A673 (cell line): ENCODE data around the gene RAP1GDS1. TPM values are rescaled to one million over a fixed set of nuclear protein-coding genes. Genes with fewer than 3 reads are reported as not detected.

ENCODE experiments used
- BruUV-seq: library from RNA; stranded (reverse); fragments of 400-500 nt; replicated peaks from 2 replicates; lab custom pipeline; 2021; lab: Mats Ljungman, UMichigan
- CTCF ChIA-PET: fragments of 300-600 bp; sonication (Branson Sonifier 250); formaldehyde crosslinking; loops from one replicate; lab custom pipeline; 2022; ENCODE audit warnings: antibody characterized with exemption; lab: Charles Lee
- POLR2A ChIA-PET: fragments of 300-600 bp; sonication (Branson Sonifier 250); formaldehyde crosslinking; loops from one replicate; lab custom pipeline; 2022; ENCODE audit warnings: antibody characterized with exemption; ENCODE audit not compliant: low non-redundant PET; lab: Charles Lee
- DNase-seq: peaks from one replicate; pipeline ENCODE4 v3.0.0-alpha.2; 2015; ENCODE audit warnings: low spot score
- H3K27ac ChIP-seq: fragments of 200-600 bp; sonication (generic); 2 replicates; pipeline ENCODE4 v1.5.1; 2016; ENCODE audit warnings: mixed run types, low read depth, mild to moderate bottlenecking, mixed read lengths, antibody characterized with exemption, low read length; ENCODE audit not compliant: poor library complexity, severe bottlenecking
- H3K27me3 ChIP-seq: fragments of 200-600 bp; sonication (generic); replicated peaks from 2 replicates; pipeline ENCODE4 v1.6.1; 2017; ENCODE audit warnings: mixed run types, low read depth, mild to moderate bottlenecking, mixed read lengths, antibody characterized with exemption, low read length; ENCODE audit not compliant: insufficient read depth, poor library complexity
- H3K36me3 ChIP-seq: fragments of 200-600 bp; sonication (generic); 2 replicates; pipeline ENCODE4 v1.6.1; 2016; ENCODE audit warnings: mixed run types, mild to moderate bottlenecking, mixed read lengths, antibody characterized with exemption, low read length; ENCODE audit not compliant: insufficient read depth, poor library complexity, severe bottlenecking
- H3K4me1 ChIP-seq: fragments of 200-600 bp; sonication (generic); 2 replicates; pipeline ENCODE4 v1.6.1; 2017; ENCODE audit warnings: mixed run types, mild to moderate bottlenecking, mixed read lengths, antibody characterized with exemption, low read length; ENCODE audit not compliant: insufficient read depth, poor library complexity, severe bottlenecking
- H3K4me3 ChIP-seq: fragments of 200-600 bp; sonication (generic); 2 replicates; pipeline ENCODE4 v1.5.1; 2016; ENCODE audit warnings: low read depth, mixed run types, mild to moderate bottlenecking, mixed read lengths, low read length; ENCODE audit not compliant: poor library complexity, severe bottlenecking
- H3K9me3 ChIP-seq: fragments of 200-600 bp; sonication (generic); 2 replicates; pipeline ENCODE4 v1.6.1; 2016; ENCODE audit warnings: mixed run types, low read depth, mild to moderate bottlenecking, mixed read lengths, antibody characterized with exemption, low read length; ENCODE audit not compliant: poor library complexity, severe bottlenecking
- CTCF ChIP-seq: fragments of 300-800, 200-600 bp; sonication (generic); conservative IDR thresholded peaks from 2 replicates; pipeline ENCODE4 v1.5.1; 2017; ENCODE audit warnings: low read depth, mild to moderate bottlenecking, antibody characterized with exemption, low read length, moderate library complexity, mixed read lengths
- EZH2 ChIP-seq: fragments of 200-600 bp; sonication (generic); IDR thresholded peaks from 2 replicates; pipeline ENCODE4 v1.6.1; 2017; ENCODE audit warnings: borderline replicate concordance, low read depth, mild to moderate bottlenecking, mixed read lengths, antibody characterized with exemption, low read length; ENCODE audit not compliant: poor library complexity, severe bottlenecking
- intact Hi-C: fragments of 100-400 bp; cut with micrococcal nuclease; formaldehyde crosslinking; loops from one replicate; pipeline ENCODE4 v1.10.0; 2022; ENCODE audit not compliant: unreplicated experiment
- total RNA-seq: library from RNA; stranded (reverse); gene quantifications from 2 replicates; pipeline ENCODE4 v1.2.3, GENCODE V29; 2021

The RAP1GDS1 gene
- total RNA-seq, 1 experiment from 2014 or later = 44.5 TPM

GRCh38 chr4:98267498-98267897, 6.3 kb downstream of the RAP1GDS1 start:
- Histone ChIP-seq H3K4me1 (peaks cover 6% of the 10 kb centered on the region), H3K9me3 (peaks cover 3% of the 10 kb centered on the region), H3K27me3 (no peaks in the 10 kb centered on the region), H3K4me3 (no peak overlapping the region), H3K27ac (no peak overlapping the region), H3K36me3 (peaks cover 4% of the 10 kb centered on the region)
- intact Hi-C loops = loop anchor here (10.0 kb wide), 1 partner anchor 287 kb away; no protein-coding TSS in a partner anchor
- DNase-seq = no peak
- TF ChIP-seq EZH2 (no peak), CTCF (no peak)
- BruUV-seq = no TSS peak
- ChIA-PET POLR2A (no interaction called here), CTCF (no interaction called here)

- BruUV-seq = no TSS peak
- Histone ChIP-seq H3K27ac (no peak overlapping the region), H3K36me3 (no peaks in the 10 kb centered on the region), H3K9me3 (peaks cover 5% of the 10 kb centered on the region), H3K4me1 (no peaks in the 10 kb centered on the region), H3K4me3 (no peak overlapping the region), H3K27me3 (no peaks in the 10 kb centered on the region)
- intact Hi-C loops = no loop called here
- POLR2A ChIA-PET = no interaction called here
- DNase-seq = no peak
- CTCF ChIA-PET = no interaction called here
- TF ChIP-seq CTCF (no peak), EZH2 (no peak)
Observed at GRCh38 chr4:98275145-98275544, 14.0 kb downstream of the RAP1GDS1 start.

DNA sequence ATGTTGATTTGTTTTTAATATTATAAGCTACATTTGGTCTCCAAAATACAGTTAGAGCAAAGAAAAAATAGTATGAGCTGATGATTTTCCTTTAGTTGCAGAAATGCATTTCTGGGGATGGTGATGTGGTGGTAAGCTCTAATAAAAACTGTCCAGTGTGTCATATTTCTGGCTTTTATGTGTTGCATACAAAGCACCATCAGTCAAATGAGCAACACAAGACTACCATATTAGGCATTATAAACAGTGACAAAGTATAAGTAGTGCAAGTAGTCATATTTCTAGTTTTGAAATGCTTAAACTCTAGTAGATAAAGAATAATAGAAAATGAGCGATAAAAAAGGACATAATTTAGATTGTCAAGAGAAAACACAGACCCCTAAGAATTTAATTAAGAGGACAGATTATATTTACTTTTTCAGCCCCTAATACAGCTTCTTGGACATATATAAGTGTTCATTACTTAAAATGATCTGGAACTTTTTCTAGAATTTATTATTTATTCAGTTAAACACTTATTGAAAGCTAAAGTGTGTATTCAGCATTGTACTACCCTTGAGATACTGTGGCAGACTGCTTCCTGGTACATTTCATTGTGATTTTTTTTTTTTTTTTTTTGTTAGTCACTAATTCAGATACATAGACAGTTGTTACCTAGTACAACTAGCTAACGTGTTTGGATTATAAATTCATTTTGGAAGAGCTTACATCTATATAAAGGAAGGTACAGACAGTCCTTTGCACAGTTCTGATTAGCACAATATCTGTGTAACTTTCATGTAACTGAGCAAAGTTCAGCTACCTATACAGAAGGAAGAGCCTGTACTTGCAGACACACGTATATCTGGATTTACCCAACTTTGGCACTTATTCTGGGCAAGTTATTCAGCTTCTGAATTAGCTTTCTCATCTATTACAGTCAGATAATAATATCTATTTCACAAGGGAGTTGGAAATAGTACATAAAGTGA, 22.3 kb downstream of the RAP1GDS1 start:
- H3K27ac ChIP-seq = no peak overlapping the region
- H3K9me3 ChIP-seq = no peaks in the 10 kb centered on the region
- no peaks in the 10 kb centered on the region for H3K36me3 ChIP-seq
- TF ChIP-seq CTCF (no peak), EZH2 (no peak)
- no peaks in the 10 kb centered on the region for H3K27me3 ChIP-seq
- ChIA-PET CTCF (no interaction called here), POLR2A (no interaction called here)
- no TSS peak for BruUV-seq
- DNase-seq = no peak
- intact Hi-C loops = no loop called here
- no peak overlapping the region for H3K4me3 ChIP-seq
- no peaks in the 10 kb centered on the region for H3K4me1 ChIP-seq
